Uterus (tissue), 2 donors: ENCODE measurements around the gene ICA1.

Experiments
- POLR2A ChIP-seq, 2 donors: fragments of 450-650 bp; IDR thresholded peaks; one replicate each; pipeline ENCODE4 v1.6.1; 2016; ENCODE audit warnings: antibody characterized with exemption in 2 of 2, mild to moderate bottlenecking in 1 of 2, moderate library complexity in 1 of 2
- TF ChIP-seq, protein P1 (sequence below), 4 experiments: fragments of 200-600 bp in 2 of 4; fragments of 450-650 bp in 2 of 4; sonication (generic) in 2 of 4; IDR thresholded peaks; one replicate each; pipeline ENCODE4 v1.5.1; 2016 to 2019; ENCODE audit warnings: antibody characterized with exemption in 4 of 4, mild to moderate bottlenecking in 2 of 4, moderate library complexity in 1 of 4

GRCh38 chr7:8155836-8156235, 106.1 kb downstream of the ICA1 start:
- TF ChIP-seq, protein P1, sequence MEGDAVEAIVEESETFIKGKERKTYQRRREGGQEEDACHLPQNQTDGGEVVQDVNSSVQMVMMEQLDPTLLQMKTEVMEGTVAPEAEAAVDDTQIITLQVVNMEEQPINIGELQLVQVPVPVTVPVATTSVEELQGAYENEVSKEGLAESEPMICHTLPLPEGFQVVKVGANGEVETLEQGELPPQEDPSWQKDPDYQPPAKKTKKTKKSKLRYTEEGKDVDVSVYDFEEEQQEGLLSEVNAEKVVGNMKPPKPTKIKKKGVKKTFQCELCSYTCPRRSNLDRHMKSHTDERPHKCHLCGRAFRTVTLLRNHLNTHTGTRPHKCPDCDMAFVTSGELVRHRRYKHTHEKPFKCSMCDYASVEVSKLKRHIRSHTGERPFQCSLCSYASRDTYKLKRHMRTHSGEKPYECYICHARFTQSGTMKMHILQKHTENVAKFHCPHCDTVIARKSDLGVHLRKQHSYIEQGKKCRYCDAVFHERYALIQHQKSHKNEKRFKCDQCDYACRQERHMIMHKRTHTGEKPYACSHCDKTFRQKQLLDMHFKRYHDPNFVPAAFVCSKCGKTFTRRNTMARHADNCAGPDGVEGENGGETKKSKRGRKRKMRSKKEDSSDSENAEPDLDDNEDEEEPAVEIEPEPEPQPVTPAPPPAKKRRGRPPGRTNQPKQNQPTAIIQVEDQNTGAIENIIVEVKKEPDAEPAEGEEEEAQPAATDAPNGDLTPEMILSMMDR (IDR thresholded peaks at IDR 0.05) = no peak
- TF ChIP-seq POLR2A (IDR thresholded peaks at IDR 0.05) = no peak
